HG03103 (cell line): ENCODE data around the gene ANAPC1.
"Not testable (repeated sequence)": the region's sequence is repeated elsewhere in the genome, so short reads cannot be mapped to it uniquely, and the experiment has no call there.

Experiments used
- ATAC-seq: cut with Tn5 transposase; IDR thresholded peaks from one replicate; pipeline ENCODE4 v1.9.1; 2021; ENCODE audit warnings: low read depth; ENCODE audit not compliant: unreplicated experiment

ANAPC1 gene

DNA sequence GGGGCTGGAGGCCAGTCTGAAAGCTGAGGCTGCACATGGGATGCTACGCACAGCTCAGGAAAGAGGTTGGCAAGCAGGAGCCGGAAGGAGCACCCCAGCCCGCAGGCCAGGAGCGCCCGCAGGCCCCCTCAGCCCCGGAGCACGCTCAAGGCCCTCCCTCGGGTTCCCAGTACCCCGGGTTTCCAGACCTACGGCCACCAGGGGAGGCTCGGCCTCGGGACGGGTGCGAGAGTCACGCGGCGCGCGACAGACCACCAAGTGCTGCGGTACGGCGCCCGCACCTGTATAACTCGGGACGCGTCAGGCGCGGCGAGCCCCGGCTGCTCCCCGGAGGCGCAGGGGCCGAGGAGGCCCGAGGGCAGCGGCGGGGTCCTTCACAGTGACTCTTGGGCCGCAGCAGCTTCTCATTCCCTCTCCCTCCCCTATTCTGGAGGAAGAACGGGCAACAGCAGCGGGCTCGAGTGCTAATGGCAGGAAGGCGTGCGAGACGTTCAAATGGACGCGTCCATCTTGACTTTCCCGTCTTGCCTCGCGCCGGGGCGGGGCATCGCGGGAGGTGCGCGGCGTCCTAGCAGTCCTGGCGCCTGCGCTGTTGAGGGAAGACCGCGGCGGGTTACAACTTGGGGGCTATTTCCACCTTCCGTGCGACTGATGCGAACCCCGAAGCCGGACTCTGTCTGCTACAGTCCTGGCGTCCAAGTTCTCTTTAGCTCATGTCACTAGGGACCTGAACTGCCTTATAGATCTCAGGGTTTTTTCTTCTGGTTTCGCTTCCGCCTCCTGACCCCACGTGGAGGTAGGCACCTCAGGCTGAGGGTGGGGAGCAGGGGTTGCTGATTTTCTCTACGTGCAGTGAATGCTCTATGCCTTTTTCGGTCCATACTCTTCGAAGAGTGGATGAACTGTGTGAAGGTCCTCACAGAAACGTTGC lies at the start of gene ANAPC1:
Gene ANAPC1, minus strand, starts transcription at position 533 of the 931 bp plus-strand sequence. CDS start 3,368 bp downstream, outside the sequence.
- ATAC-seq, result peak; percentile 72

GRCh38 chr2:111932841-111933291 lies 48.9 kb upstream of the ANAPC1 start:
- ATAC-seq, result no peak

- ATAC-seq, result no peak
Measured at GRCh38 chr2:111930875-111931274, 46.9 kb upstream of the ANAPC1 start.

GRCh38 chr2:111930409-111930808 lies 46.4 kb upstream of the ANAPC1 start:
- no peak for ATAC-seq

- ATAC-seq, result no peak
Measured at GRCh38 chr2:111927723-111928122, 43.7 kb upstream of the ANAPC1 start.

GRCh38 chr2:111924617-111925107 lies 40.7 kb upstream of the ANAPC1 start:
- ATAC-seq, result no peak

DNA sequence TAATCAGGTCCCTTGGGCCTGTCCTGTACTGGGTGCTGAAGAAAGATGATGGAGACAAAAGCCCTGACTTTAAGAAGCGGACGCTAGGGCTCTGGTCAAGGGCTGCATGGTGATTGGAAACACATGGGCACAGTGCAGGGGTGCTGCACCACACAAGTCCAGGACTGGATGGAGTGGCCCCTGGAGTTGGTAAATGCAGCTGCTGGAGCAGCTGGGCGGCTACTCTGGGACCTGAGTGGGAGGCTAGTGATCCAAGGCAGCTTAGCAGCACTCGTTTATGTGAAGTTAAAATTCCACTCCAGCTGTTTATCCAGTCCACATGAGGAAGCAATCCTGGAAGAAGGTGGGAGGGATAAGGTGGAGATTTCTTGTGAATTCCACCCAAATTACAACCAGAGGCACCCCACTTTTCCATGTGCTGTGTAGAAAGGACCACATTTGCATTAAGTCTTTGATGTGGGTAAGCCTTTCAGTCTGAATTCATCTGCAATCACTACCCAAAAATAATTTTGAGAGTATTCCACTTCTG lies 39.3 kb upstream of the ANAPC1 start:
- no peak for ATAC-seq

DNA sequence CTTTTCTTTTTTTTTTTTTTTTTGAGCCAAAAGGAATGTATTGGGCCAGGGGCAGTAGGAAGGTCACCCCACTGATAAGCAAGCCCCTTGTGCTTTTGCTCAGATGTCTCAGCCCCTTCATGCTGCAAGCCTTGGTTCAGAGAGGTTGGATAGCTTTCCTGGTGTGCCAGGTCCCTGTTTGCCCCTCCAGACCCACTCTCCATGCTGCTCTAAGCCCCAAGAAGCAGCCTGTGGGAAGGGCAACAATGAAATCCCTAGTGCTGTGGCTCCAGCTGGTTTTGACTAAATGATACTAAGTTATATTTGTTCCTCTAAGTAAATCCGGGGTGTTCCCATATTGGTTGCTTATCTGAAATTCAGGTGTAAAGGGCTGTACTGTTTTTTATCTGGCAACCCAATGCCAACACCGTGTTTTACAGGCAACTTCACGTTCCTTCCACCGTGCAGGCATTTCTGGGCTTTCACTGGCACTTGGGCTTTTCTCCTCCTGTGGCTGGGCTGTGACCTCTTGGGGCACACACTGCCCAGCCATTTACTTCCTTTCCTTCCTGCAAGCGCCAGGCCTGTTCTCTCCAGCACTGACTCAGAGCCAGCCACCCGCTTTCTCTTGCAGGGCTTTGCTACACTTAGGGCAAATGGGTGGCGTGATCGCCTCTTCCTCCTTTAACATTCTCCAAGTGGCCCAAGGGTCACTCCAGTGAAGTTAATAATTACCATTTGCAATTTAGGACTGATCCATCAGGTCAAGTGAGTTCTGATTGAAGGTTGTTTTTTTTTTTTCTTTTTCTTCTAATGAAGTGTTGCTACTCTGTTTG lies 36.0 kb upstream of the ANAPC1 start:
- no peak for ATAC-seq

DNA sequence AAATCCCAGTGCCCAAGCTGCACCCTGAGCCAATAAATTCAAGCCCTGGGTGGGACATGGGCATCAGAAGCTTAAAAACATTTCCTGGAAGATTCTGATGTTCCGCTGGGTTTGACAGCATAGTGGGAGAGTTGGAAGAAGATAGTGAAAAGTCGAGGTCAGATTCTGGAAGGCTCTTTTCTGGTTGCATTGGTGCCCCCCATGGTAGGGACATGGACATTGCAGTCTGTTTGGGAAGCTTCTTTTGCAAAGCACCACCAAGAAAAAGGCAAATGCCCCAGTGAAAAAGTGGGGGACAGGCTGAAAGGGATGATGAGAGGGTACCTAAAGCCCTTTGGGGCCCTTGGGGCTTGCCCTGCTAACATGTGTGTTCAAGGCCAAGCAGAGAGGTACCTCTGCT lies 35.4 kb upstream of the ANAPC1 start:
- ATAC-seq, result no peak

GRCh38 chr2:111918383-111918806 lies 34.4 kb upstream of the ANAPC1 start:
- no peak for ATAC-seq

GRCh38 chr2:111917106-111917505 lies 33.1 kb upstream of the ANAPC1 start:
- no peak for ATAC-seq

DNA sequence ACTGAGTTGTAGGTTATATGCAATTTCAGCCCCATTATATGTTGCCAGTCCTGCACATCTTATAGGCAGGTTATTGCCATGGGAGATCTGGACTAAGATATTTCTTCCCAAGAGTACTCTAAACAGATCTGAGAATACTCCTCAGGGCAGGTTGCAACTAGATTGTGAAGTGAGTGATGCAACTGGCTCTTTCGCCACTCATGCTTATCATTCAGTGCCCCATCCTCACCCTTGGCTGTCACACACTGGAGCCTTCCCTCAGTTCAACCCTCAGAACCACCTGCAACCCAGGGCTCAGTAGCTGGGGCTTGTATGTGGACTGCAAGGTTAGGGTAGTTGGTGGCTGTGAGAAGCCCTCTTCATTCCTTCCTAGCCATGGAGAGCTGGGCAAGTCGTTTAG lies 28.6 kb upstream of the ANAPC1 start:
- no peak for ATAC-seq

DNA sequence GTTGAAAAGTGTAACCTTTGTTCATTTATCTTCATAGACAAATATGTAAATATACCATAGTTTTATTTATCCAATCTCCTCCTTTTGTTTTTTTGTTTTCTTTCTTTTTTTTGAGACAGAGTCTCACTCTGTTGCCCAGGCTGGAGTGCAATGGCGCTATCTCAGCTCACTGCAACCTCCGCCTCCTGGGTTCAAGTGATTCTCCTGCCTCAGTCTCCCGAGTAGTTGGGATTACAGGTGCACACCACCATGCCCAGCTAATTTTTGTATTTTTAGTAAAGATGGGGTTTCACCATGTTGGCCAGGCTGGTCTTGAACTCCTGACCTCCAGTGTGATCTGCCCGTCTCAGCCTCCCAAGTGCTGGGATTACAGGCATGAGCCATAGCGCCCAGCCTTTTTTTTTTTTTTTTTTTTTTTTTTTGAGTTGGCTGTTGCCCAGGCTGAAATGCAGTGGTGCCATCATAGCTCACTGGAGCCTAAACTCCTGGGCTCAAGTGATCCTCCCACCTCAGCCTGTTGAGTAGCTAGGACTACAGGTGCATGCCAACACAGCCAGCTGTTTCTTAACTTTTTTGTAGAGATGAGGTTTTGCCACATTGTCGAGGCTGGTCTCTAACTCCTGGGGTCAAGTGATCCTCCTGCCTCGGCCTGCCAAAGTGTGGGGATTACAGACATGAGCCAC lies 27.4 kb upstream of the ANAPC1 start:
- not testable (repeated sequence) for ATAC-seq

- ATAC-seq, result no peak
Measured at GRCh38 chr2:111910609-111911277, 26.8 kb upstream of the ANAPC1 start.

- not testable (repeated sequence) for ATAC-seq
Measured at GRCh38 chr2:111909997-111910396, 26.0 kb upstream of the ANAPC1 start.

GRCh38 chr2:111909079-111909478 lies 25.1 kb upstream of the ANAPC1 start:
- ATAC-seq, result no peak

DNA sequence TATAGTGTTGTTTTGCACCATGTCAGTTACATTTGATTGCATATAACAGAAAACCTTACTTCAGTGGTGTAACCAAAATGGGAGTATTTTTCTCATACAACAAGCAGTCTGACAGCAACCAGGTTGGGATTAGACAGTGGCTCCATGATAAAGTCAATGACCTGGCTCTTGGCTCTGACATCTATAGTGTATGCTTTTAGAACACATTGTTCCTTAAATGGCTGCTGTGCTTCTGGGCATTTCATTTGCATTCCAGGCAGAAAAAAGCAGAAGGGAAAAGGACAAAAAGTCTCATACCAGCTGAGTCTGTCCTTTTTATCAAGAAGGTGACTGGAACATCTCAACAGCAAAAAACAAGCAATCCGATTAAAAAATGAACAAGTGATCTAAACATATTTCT lies 24.6 kb upstream of the ANAPC1 start:
- no peak for ATAC-seq

DNA sequence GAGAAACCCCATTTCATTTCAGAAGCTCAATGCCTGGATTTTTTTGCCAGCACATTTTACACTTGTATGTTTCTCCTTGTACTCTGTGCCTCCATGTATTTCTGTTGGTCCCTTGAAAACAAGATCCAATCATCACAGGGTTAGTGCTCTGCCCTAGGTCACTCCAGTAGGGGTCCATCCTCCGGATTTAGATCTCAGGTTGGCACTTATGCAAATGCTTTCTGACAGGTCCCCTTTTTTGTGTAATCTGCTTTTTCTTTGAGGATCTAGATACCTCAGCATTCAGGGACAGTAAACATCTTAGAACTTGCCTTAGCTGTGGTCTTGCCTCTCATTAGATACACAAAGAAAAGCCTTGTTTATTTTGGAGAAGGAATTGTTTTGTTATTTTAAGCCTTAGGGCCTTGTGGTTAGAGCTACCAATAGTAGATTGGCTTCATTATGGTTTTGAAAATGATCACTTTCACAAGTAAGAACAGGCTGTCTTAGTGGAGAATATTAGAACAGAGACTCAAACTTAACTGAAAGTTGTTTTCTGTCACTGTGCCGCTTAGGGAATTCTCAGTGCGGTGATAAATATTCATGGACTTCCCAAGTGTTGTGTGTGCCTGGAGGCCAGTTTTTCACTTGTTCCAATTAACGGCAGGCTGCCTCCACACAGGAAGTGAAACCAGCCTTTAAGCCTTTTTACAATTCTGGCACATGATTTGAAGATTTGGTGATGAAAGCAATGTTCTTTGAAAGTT lies 22.2 kb upstream of the ANAPC1 start:
- ATAC-seq, result no peak

DNA sequence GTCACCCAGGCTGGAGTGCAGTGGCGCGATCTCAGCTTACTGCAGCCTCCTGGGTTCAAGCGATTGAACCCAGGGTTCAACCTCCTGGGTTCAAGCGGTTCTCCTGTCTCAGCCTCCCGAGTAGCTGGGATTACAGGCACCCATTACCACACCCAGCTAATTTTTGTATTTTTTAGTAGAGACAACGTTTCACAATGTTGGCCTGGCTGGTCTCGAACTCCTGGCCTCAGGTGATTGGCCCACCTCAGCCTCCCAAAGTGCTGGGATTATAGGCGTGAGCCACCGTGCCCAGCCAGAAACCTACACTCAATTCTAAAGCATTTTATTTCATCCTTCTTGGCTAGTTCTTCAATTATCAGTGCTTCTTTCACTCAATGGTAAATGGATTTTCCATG lies 21.5 kb upstream of the ANAPC1 start:
- ATAC-seq, result not testable (repeated sequence)
